GM21825 (cell line): ENCODE results near the gene TMEM41B.

Source experiments
- ATAC-seq: cut with Tn5 transposase; IDR thresholded peaks from one replicate; pipeline ENCODE4 v1.9.1; 2021; ENCODE audit warnings: mild to moderate bottlenecking, moderate library complexity; ENCODE audit not compliant: unreplicated experiment

Gene TMEM41B

DNA sequence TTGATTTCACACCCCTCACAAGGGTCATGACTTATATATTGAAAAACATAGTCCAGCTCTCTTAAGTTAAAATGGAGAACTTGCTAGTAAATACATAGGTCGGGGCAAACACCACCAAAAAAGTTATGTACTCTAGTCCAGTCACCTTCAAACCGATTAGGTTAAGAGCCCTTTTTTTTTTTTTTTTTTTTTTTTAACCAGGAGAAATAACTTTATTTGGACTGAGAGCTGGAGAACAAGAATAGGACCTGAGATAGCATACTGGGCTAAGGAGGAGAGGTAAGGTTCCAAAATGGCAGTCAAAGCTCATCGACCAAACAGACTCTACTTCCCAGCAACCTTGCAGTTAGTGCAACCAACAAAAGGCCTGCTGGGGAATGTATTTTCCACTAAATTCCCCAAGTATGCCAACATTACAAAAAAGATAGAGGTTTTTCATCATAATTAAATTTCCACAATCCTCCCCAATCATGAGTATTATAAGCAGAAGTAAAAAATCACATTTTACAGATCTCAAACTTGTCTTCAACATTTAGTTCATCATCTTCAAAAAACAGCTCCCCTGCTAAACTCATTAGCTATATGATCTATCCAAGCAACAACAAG, 3.8 kb downstream of the TMEM41B start:
- no peak for ATAC-seq

DNA sequence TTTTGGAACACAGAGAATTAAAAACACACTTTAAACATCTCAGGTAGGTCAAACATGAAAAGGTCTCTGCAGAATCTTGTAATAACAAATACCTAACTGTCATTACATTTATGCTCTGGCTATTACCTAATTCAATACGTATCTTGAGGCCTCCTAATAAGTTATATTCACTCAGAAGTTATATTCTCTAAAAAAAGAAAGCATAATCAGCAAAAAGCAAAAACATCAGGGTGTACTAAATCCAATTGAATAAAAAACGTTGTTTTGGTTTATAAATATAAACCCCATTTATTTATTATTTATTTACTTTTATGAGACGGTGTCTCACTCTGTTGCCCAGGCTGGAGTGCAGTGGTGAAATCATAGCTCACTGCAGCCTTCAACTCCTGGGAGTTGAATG, 10.2 kb downstream of the TMEM41B start:
- ATAC-seq = no peak

DNA sequence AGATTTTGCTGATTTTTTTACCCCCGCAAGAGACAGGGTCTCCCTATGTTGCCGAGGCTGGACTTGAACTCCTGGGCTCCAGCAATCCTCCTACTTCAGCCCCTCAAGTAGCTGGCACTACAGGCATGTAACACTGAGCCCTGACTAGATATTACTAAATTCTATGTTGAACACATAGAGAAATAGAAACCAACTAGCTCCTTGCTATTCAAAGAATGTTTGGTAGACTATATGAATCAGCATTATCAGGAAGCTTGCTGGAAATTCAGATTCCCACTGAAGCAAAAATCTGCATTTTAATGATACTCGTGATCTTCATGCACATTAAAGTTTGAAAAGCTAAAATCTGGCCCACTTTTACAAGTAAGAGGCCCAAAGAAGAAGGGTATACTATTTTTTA, 11.9 kb downstream of the TMEM41B start:
- no peak for ATAC-seq

- ATAC-seq = no peak
Measured at GRCh38 chr11:9301720-9302119, 12.7 kb downstream of the TMEM41B start.

GRCh38 chr11:9293646-9294045, 20.7 kb downstream of the TMEM41B start:
- no peak for ATAC-seq

- no peak for ATAC-seq
Measured at GRCh38 chr11:9285850-9286587, 28.4 kb downstream of the TMEM41B start.

- peak; percentile 88 for ATAC-seq
Measured at GRCh38 chr11:9280655-9281301, 33.6 kb downstream of the TMEM41B start.

- no peak for ATAC-seq
Measured at GRCh38 chr11:9277176-9277575, 37.2 kb downstream of the TMEM41B start.

DNA sequence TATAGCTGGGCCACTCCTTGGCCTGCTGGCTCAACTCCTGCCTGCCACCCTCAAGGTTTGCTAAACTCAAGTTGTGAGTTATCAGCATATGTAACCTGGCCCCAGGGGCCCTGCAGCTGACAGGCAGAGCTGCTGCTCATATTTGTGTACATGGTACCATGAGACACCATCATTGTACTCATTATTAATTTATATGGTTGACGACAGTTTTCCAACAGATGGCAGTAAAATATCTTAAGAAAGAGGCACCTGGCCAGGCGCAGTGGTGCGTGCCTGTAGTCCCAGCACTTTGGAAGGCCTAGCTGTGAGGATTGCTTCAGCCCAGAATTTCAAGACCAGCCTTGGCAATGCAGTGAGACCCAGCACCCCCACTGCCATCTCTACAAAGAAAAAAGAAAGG, 37.8 kb downstream of the TMEM41B start:
- ATAC-seq = no peak

GRCh38 chr11:9274499-9275258, 39.7 kb downstream of the TMEM41B start:
- no peak for ATAC-seq

DNA sequence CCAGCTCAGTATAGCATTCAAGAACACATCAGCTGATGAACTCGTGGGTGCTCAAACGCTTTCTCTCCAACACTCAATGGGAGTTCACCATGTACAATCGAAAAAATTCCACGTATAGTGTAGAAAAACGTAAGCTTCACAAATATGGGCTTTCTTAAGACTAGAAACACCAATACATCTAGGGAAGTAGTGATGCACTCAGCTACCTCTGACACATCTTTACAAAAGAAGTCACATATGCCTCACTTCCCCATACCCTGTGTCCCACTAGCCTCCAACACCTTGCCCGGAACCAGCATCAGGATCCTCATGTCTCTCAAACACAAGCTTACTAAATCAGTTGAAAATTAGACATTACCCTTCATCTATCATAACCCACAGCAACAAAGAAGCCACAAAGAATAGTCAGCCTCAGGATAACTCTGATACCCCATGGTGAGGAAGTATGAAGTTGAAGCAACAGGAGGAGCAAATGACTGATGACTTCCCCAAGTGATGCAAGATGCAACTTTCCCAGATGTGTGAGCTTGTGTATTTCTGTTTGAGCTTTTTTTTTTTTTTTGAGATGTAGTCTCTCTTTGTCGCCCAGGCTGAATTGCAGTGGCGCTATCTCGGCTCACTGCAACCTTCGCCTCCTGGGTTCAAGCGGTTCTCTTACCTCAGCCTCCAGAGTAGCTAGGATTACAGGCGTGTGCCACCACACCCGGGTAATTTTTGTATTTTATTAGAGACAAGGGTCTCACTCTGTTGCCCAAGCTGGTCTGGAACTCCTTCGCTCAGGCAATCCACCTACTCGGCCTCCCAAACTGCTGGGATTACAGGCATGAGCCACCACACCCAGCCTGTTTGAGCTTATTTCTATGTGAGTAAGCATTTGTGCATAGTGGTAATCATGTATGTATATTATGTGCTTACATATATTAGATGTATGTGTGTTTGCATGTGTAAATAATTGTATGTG, 40.7 kb downstream of the TMEM41B start:
- no peak for ATAC-seq

- ATAC-seq = no peak
Measured at GRCh38 chr11:9269492-9270013, 44.8 kb downstream of the TMEM41B start.

GRCh38 chr11:9267680-9268079, 46.7 kb downstream of the TMEM41B start:
- ATAC-seq = no peak

GRCh38 chr11:9266926-9267325, 47.5 kb downstream of the TMEM41B start:
- no peak for ATAC-seq

DNA sequence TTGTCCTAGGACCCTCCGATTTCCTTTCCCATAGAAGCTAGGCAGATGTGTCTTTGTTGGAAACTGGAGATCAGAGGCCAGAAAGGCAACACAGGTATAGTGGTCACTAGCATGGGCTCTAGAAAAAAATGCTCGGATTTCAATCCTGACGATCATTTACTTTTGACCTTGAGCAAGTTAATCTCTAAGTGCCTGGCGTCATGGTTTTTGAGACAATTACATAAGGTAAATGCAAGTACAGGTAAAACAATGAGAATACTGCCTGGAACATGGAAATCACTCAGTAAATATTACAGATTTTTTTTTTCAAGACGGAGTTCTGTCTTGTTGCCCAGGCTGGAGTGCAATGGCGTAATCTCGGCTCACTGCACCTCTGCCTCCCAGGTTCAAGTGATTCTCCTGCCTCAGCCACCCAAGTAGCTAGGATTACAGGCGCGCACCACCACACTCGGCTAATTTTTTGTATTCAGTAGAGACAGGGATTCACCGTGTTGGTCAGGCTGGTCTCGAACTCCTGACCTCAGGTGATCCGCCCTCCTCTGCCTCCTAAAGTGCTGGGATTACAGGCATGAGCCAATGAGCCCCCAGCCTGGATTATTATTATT, 48.2 kb downstream of the TMEM41B start:
- no peak for ATAC-seq

DNA sequence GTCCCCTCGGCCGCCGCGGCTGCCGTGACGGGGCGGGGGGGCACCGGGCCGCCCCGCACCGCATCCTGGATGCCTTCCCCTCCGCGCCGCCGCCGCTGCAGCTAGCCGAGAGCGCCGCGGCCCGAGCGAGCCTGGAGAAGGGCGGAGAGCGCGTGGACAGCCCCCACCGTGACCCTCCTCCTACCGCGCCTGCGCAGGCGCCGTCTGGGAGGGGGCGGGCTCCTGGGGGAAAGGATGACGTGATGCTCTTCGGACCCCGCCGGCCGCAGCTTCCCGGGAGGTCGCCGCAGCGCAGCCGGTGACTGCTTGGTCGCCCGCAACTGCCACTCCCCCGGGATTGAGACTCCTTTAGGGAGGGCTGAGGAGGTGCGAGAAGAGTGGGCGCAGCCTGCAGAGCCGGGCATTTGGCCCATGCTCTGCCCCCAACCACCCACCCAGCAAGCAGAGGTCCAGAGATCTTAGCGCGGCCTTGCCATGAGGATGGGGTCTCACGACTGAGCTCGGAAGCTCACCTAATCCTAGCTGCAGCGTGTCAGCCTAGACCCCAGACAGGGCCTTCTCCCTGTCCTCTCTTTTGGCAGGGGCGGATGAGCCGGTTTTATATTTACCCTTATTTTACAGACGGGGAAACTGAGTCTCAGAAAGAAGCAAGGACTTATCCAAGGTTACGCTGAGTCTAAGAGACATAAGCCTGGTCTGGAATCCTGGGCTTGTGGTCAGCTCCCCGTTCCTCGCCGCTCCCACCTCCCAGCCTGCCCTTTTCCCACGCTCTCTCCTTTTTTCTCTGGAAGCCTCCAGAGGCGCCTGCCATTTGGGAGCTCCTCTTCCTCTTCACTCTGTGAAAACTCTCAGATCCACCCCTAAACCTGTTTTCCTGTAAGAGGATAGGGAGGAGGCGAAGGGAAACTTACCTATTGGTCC, 48.9 kb downstream of the TMEM41B start, which contains the start of gene DENND5A:
TSS of gene DENND5A (minus strand) at position 140 of the 921 bp plus-strand sequence. CDS start 281 bp downstream, outside the sequence.
- ATAC-seq = peak; percentile 48

- ATAC-seq = peak; percentile 23
Measured at GRCh38 chr11:9264316-9265210, 49.8 kb downstream of the TMEM41B start.
